ENCODE data around the gene CYP24A1.

- TF ChIP-seq CTCF (IDR thresholded peaks at IDR 0.05), result no peak
- no peak for TF ChIP-seq ZFX (IDR thresholded peaks at IDR 0.05; ENCODE audit: borderline replicate concordance)
Measured at GRCh38 chr20:54158856-54159418, 14.8 kb downstream of the CYP24A1 start.

Measured in 22Rv1 (cell line).